Neural cell (in vitro differentiated cells): ENCODE data around the gene ACTL8. TPM values are rescaled to one million over a fixed set of nuclear protein-coding genes. Genes with fewer than 3 reads are reported as not detected.

Experiments
- H2AFZ ChIP-seq: fragments of 200-600, 300-800 bp; sonication (generic), shearing (Covaris generic); 2 replicates; pipeline ENCODE4 v1.6.0; 2014; ENCODE audit warnings: low read depth, mild to moderate bottlenecking, antibody characterized with exemption, low read length, moderate library complexity
- H3F3A ChIP-seq: fragments of 200-600 bp; shearing (Covaris generic); 2 replicates; pipeline ENCODE4 v1.6.1; 2016; ENCODE audit warnings: mild to moderate bottlenecking, moderate library complexity, mixed read lengths, antibody characterized with exemption, low read length; ENCODE audit not compliant: insufficient read depth, poor library complexity, severe bottlenecking
- H3K27ac ChIP-seq: fragments of 200-600, 300-800 bp; sonication (generic), shearing (Covaris generic); 2 replicates; pipeline ENCODE4 v1.5.1; 2014; ENCODE audit warnings: mild to moderate bottlenecking, low read length, moderate library complexity
- H3K27me3 ChIP-seq: fragments of 300-800, 200-600 bp; sonication (generic), shearing (Covaris generic); 2 replicates; pipeline ENCODE4 v1.6.0; 2014; ENCODE audit warnings: mild to moderate bottlenecking, low read depth, low read length, moderate library complexity; ENCODE audit not compliant: insufficient read depth
- H3K36me3 ChIP-seq: fragments of 300-800, 200-600 bp; sonication (generic), shearing (Covaris generic); 2 replicates; pipeline ENCODE4 v1.5.1; 2014; ENCODE audit warnings: mild to moderate bottlenecking, antibody characterized with exemption, low read length, moderate library complexity; ENCODE audit not compliant: insufficient read depth
- H3K4me2 ChIP-seq: fragments of 300-800, 200-600 bp; sonication (generic), shearing (Covaris generic); 2 replicates; pipeline ENCODE4 v1.6.0; 2014; ENCODE audit warnings: mild to moderate bottlenecking, low read length
- H3K4me3 ChIP-seq: fragments of 300-800, 200-600 bp; sonication (generic), shearing (Covaris generic); 2 replicates; pipeline ENCODE4 v1.5.1; 2014; ENCODE audit warnings: mild to moderate bottlenecking, low read length, moderate library complexity
- H3K79me2 ChIP-seq: fragments of 200-600 bp; shearing (Covaris generic); replicated peaks from 2 replicates; pipeline ENCODE4 v1.6.0; 2014; ENCODE audit warnings: mild to moderate bottlenecking, low read length, moderate library complexity; ENCODE audit not compliant: insufficient read depth
- H3K9ac ChIP-seq: fragments of 300-800, 200-600 bp; sonication (generic), shearing (Covaris generic); 2 replicates; pipeline ENCODE4 v1.6.1; 2016; ENCODE audit warnings: mild to moderate bottlenecking, low read length, mixed read lengths
- H3K9me2 ChIP-seq: fragments of 200-600 bp; shearing (Covaris generic); 2 replicates; pipeline ENCODE4 v1.6.1; 2016; ENCODE audit warnings: mild to moderate bottlenecking, low read length, mixed read lengths; ENCODE audit not compliant: insufficient read depth
- H3K9me3 ChIP-seq: fragments of 200-600, 300-800 bp; sonication (generic), shearing (Covaris generic); 2 replicates; pipeline ENCODE4 v1.6.1; 2016; ENCODE audit warnings: mild to moderate bottlenecking, mixed run types, low read length, moderate library complexity, mixed read lengths
- H4K20me1 ChIP-seq: fragments of 200-600 bp; shearing (Covaris generic); 2 replicates; pipeline ENCODE4 v1.6.1; 2016; ENCODE audit warnings: mild to moderate bottlenecking, mixed run types; ENCODE audit not compliant: insufficient read depth
- EP300 ChIP-seq: fragments of 450-650 bp; conservative IDR thresholded peaks from 2 replicates; pipeline ENCODE4 v1.6.1; 2014; ENCODE audit warnings: antibody characterized with exemption, mild to moderate bottlenecking, moderate library complexity; ENCODE audit not compliant: poor library complexity, severe bottlenecking
- EZH2 ChIP-seq: fragments of 200-600, 300-800 bp; shearing (Covaris generic), sonication (generic); IDR thresholded peaks from 2 replicates; pipeline ENCODE4 v1.6.1; 2014; ENCODE audit warnings: antibody characterized with exemption, low read length, borderline replicate concordance, mild to moderate bottlenecking; ENCODE audit not compliant: insufficient read depth, poor library complexity, severe bottlenecking
- MXI1 ChIP-seq: fragments of 450-650 bp; conservative IDR thresholded peaks from 2 replicates; pipeline ENCODE4 v1.6.1; 2014; ENCODE audit warnings: antibody characterized with exemption, mild to moderate bottlenecking; ENCODE audit not compliant: poor library complexity, severe bottlenecking
- POLR2AphosphoS5 ChIP-seq: IDR thresholded peaks from 2 replicates; pipeline ENCODE4 v1.6.1; 2012
- RAD21 ChIP-seq: fragments of 450-650 bp; conservative IDR thresholded peaks from 2 replicates; pipeline ENCODE4 v1.6.1; 2014; ENCODE audit warnings: antibody characterized with exemption, mild to moderate bottlenecking, moderate library complexity
- SMC3 ChIP-seq: fragments of 450-650 bp; conservative IDR thresholded peaks from 2 replicates; pipeline ENCODE4 v1.6.1; 2014; ENCODE audit warnings: antibody characterized with exemption, mild to moderate bottlenecking, moderate library complexity; ENCODE audit not compliant: poor library complexity
- TAF1 ChIP-seq: IDR thresholded peaks from 2 replicates; pipeline ENCODE4 v1.6.1; 2012; ENCODE audit warnings: low read depth
- polyA plus RNA-seq: library from polyadenylated mRNA; depleted of rRNA; stranded (reverse); fragments of >200 nt; gene quantifications from 2 replicates; pipeline ENCODE4 v1.2.3, GENCODE V29; 2014
- TF ChIP-seq, protein P1 (sequence below): IDR thresholded peaks from 2 replicates; pipeline ENCODE4 v1.6.1; 2012; ENCODE audit warnings: borderline replicate concordance
- TF ChIP-seq, protein P2 (sequence below): fragments of 450-650 bp; IDR thresholded peaks from 2 replicates; pipeline ENCODE4 v1.5.1; 2014; ENCODE audit warnings: antibody characterized with exemption, mild to moderate bottlenecking, moderate library complexity; ENCODE audit not compliant: poor library complexity, severe bottlenecking

Gene ACTL8
- polyA plus RNA-seq, 1 donor from 2014 or later = not detected

GRCh38 chr1:17709981-17710380, 45.2 kb upstream of the ACTL8 start:
- H2AFZ ChIP-seq = no peak overlapping the region

GRCh38 chr1:17710889-17711576, 44.1 kb upstream of the ACTL8 start:
- no peak overlapping the region for H3K27ac ChIP-seq
- H2AFZ ChIP-seq = no peak overlapping the region
- no peaks in the 10 kb centered on the region for H4K20me1 ChIP-seq
- no peak overlapping the region for H3K9ac ChIP-seq
- H3K4me3 ChIP-seq = no peak overlapping the region
- H3K9me3 ChIP-seq = no peaks in the 10 kb centered on the region
- H3K36me3 ChIP-seq = no peaks in the 10 kb centered on the region
- H3K27me3 ChIP-seq = no peaks in the 10 kb centered on the region
- H3K79me2 ChIP-seq = no peaks in the 10 kb centered on the region
- no peak overlapping the region for H3K4me2 ChIP-seq
- H3F3A ChIP-seq = no peaks in the 10 kb centered on the region
- H3K9me2 ChIP-seq = no peaks in the 10 kb centered on the region
- TF ChIP-seq RAD21 (no peak), EZH2 (no peak)

More at GRCh38 chr1:17709981-17710380, 45.2 kb upstream of the ACTL8 start:
- Histone ChIP-seq H3K9me3 (no peaks in the 10 kb centered on the region), H3K4me2 (no peak overlapping the region), H3K9me2 (no peaks in the 10 kb centered on the region), H3K36me3 (no peaks in the 10 kb centered on the region), H4K20me1 (no peaks in the 10 kb centered on the region), H3K27ac (no peak overlapping the region), H3K27me3 (no peaks in the 10 kb centered on the region), H3F3A (no peaks in the 10 kb centered on the region), H3K4me3 (no peak overlapping the region), H3K79me2 (no peaks in the 10 kb centered on the region), H3K9ac (no peak overlapping the region)
- no peak for TF ChIP-seq TAF1
- TF ChIP-seq EP300 = no peak
- no peak for TF ChIP-seq RAD21
- TF ChIP-seq, protein P1, sequence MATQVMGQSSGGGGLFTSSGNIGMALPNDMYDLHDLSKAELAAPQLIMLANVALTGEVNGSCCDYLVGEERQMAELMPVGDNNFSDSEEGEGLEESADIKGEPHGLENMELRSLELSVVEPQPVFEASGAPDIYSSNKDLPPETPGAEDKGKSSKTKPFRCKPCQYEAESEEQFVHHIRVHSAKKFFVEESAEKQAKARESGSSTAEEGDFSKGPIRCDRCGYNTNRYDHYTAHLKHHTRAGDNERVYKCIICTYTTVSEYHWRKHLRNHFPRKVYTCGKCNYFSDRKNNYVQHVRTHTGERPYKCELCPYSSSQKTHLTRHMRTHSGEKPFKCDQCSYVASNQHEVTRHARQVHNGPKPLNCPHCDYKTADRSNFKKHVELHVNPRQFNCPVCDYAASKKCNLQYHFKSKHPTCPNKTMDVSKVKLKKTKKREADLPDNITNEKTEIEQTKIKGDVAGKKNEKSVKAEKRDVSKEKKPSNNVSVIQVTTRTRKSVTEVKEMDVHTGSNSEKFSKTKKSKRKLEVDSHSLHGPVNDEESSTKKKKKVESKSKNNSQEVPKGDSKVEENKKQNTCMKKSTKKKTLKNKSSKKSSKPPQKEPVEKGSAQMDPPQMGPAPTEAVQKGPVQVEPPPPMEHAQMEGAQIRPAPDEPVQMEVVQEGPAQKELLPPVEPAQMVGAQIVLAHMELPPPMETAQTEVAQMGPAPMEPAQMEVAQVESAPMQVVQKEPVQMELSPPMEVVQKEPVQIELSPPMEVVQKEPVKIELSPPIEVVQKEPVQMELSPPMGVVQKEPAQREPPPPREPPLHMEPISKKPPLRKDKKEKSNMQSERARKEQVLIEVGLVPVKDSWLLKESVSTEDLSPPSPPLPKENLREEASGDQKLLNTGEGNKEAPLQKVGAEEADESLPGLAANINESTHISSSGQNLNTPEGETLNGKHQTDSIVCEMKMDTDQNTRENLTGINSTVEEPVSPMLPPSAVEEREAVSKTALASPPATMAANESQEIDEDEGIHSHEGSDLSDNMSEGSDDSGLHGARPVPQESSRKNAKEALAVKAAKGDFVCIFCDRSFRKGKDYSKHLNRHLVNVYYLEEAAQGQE = no peak
- no peak for TF ChIP-seq POLR2AphosphoS5
- TF ChIP-seq SMC3 = no peak

GRCh38 chr1:17711577-17711910, 43.6 kb upstream of the ACTL8 start:
- H4K20me1 ChIP-seq = no peaks in the 10 kb centered on the region
- H3F3A ChIP-seq = no peaks in the 10 kb centered on the region
- H3K9me2 ChIP-seq = no peaks in the 10 kb centered on the region
- no peaks in the 10 kb centered on the region for H3K27me3 ChIP-seq
- H3K4me3 ChIP-seq = no peak overlapping the region
- no peak overlapping the region for H2AFZ ChIP-seq
- TF ChIP-seq, protein P2, sequence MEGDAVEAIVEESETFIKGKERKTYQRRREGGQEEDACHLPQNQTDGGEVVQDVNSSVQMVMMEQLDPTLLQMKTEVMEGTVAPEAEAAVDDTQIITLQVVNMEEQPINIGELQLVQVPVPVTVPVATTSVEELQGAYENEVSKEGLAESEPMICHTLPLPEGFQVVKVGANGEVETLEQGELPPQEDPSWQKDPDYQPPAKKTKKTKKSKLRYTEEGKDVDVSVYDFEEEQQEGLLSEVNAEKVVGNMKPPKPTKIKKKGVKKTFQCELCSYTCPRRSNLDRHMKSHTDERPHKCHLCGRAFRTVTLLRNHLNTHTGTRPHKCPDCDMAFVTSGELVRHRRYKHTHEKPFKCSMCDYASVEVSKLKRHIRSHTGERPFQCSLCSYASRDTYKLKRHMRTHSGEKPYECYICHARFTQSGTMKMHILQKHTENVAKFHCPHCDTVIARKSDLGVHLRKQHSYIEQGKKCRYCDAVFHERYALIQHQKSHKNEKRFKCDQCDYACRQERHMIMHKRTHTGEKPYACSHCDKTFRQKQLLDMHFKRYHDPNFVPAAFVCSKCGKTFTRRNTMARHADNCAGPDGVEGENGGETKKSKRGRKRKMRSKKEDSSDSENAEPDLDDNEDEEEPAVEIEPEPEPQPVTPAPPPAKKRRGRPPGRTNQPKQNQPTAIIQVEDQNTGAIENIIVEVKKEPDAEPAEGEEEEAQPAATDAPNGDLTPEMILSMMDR = no peak
- TF ChIP-seq MXI1 (no peak), SMC3 (no peak), TAF1 (no peak), EP300 (no peak), POLR2AphosphoS5 (no peak), RAD21 (no peak), EZH2 (no peak)
- TF ChIP-seq, protein P1 = no peak
- no peak overlapping the region for H3K27ac ChIP-seq
- H3K79me2 ChIP-seq = no peaks in the 10 kb centered on the region
- no peaks in the 10 kb centered on the region for H3K36me3 ChIP-seq
- H3K9me3 ChIP-seq = no peaks in the 10 kb centered on the region
- H3K4me2 ChIP-seq = no peak overlapping the region
- no peak overlapping the region for H3K9ac ChIP-seq
